GM23338 (cell line): ENCODE measurements around the gene MARCHF3. TPM values are rescaled to one million over a fixed set of nuclear protein-coding genes. Genes with fewer than 3 reads are reported as not detected.

Source experiments
- ATAC-seq: fragments of 200-7000 bp; cut with Tn5 transposase; 3 replicates; pipeline ENCODE4 v1.9.1; 2020
- DNase-seq: peaks from one replicate; pipeline ENCODE4 v3.0.0-alpha.2; 2015; ENCODE audit warnings: low spot score
- H2AFZ ChIP-seq: fragments of 200-600 bp; sonication (generic); 2 replicates; pipeline ENCODE4 v1.8.0; 2016; ENCODE audit warnings: antibody characterized with exemption, mild to moderate bottlenecking, moderate library complexity
- H3F3A ChIP-seq: fragments of 200-600 bp; sonication (generic); replicated peaks from 2 replicates; pipeline ENCODE4 v1.8.0; 2017; ENCODE audit warnings: antibody characterized with exemption, mixed run types, low read depth
- H3K27ac ChIP-seq: fragments of 200-600 bp; sonication (generic); 2 replicates; pipeline ENCODE4 v1.6.1; 2016; ENCODE audit warnings: low read depth
- H3K27me3 ChIP-seq: fragments of 200-600 bp; sonication (generic); 2 replicates; pipeline ENCODE4 v1.8.0; 2016; ENCODE audit warnings: mild to moderate bottlenecking, mixed run types, moderate library complexity; ENCODE audit not compliant: insufficient read depth
- H3K36me3 ChIP-seq: fragments of 200-600 bp; sonication (generic); 2 replicates; pipeline ENCODE4 v1.8.0; 2016; ENCODE audit warnings: mild to moderate bottlenecking; ENCODE audit not compliant: insufficient read depth
- H3K4me1 ChIP-seq: fragments of 200-600 bp; sonication (generic); 2 replicates; pipeline ENCODE4 v1.8.0; 2016; ENCODE audit warnings: mild to moderate bottlenecking, moderate library complexity; ENCODE audit not compliant: insufficient read depth
- H3K4me2 ChIP-seq: fragments of 200-600 bp; sonication (generic); 2 replicates; pipeline ENCODE4 v1.7.1; 2017; ENCODE audit warnings: mixed run types
- H3K4me3 ChIP-seq: fragments of 200-600 bp; sonication (generic); 2 replicates; pipeline ENCODE4 v1.6.1; 2016; ENCODE audit warnings: mixed run types
- H3K79me2 ChIP-seq: fragments of 200-600 bp; sonication (generic); replicated peaks from 2 replicates; pipeline ENCODE4 v1.8.0; 2017; ENCODE audit warnings: mild to moderate bottlenecking; ENCODE audit not compliant: insufficient read depth
- H3K9me2 ChIP-seq: fragments of 200-600 bp; sonication (generic); 2 replicates; pipeline ENCODE4 v1.8.0; 2017; ENCODE audit not compliant: insufficient read depth
- H4K20me1 ChIP-seq: fragments of 200-600 bp; sonication (generic); replicated peaks from 2 replicates; pipeline ENCODE4 v1.8.0; 2017; ENCODE audit warnings: mild to moderate bottlenecking; ENCODE audit not compliant: insufficient read depth
- H3K27ac Mint-ChIP-seq: 2 replicates; pipeline ENCODE4 v1.8.0; 2020; ENCODE audit warnings: inconsistent platforms, mild to moderate bottlenecking, moderate library complexity, mixed read lengths
- H3K27me3 Mint-ChIP-seq: 3 replicates; pipeline ENCODE4 v1.8.0; 2022; ENCODE audit warnings: low read depth, mild to moderate bottlenecking, moderate library complexity, mixed read lengths, inconsistent platforms; ENCODE audit not compliant: insufficient read depth, poor library complexity
- H3K36me3 Mint-ChIP-seq: 3 replicates; pipeline ENCODE4 v1.8.0; 2021; ENCODE audit warnings: low read depth, mild to moderate bottlenecking, inconsistent platforms, moderate library complexity, mixed read lengths
- H3K4me1 Mint-ChIP-seq: 3 replicates; pipeline ENCODE4 v1.8.0; 2020; ENCODE audit warnings: mild to moderate bottlenecking, inconsistent platforms, mixed read lengths
- H3K4me3 Mint-ChIP-seq: 3 replicates; pipeline ENCODE4 v1.8.0; 2021; ENCODE audit warnings: moderate library complexity, mild to moderate bottlenecking, inconsistent platforms, mixed read lengths
- H3K9me3 Mint-ChIP-seq: 3 replicates; pipeline ENCODE4 v1.8.0; 2020; ENCODE audit warnings: moderate library complexity, mild to moderate bottlenecking, inconsistent platforms, mixed read lengths
- CREB1 ChIP-seq: fragments of 250-450 bp; sonication (Bioruptor Pico); IDR thresholded peaks from 2 replicates; pipeline ENCODE4 v1.5.0; 2020; ENCODE audit warnings: low read depth, mild to moderate bottlenecking, moderate library complexity
- EZH2phosphoT487 ChIP-seq: fragments of 200-600 bp; sonication (generic); IDR thresholded peaks from one replicate; pipeline ENCODE4 v1.8.1; 2018; ENCODE audit warnings: antibody characterized with exemption; ENCODE audit not compliant: unreplicated experiment
- polyA plus RNA-seq: library from polyadenylated mRNA; unstranded; fragments of >200 nt; fragmentation: Nextera tagmentation; extraction: Ambion mirVana; gene quantifications from 2 replicates; pipeline ENCODE4 v1.2.1, GENCODE V29; 2016
- total RNA-seq: library from RNA; depleted of rRNA; stranded (reverse); fragments of >200 nt; shearing (Covaris generic); gene quantifications from 2 replicates; pipeline ENCODE4 v1.2.3, GENCODE V29; 2014
- TF ChIP-seq, protein P1 (sequence below): fragments of 250-450 bp; sonication (Bioruptor Pico); IDR thresholded peaks from 2 replicates; pipeline ENCODE4 v1.5.0; 2020; ENCODE audit warnings: mild to moderate bottlenecking, moderate library complexity

Gene MARCHF3
- total and polyA plus RNA-seq, 2 experiments from 2014 or later: 7.0 to 12.7 TPM

DNA sequence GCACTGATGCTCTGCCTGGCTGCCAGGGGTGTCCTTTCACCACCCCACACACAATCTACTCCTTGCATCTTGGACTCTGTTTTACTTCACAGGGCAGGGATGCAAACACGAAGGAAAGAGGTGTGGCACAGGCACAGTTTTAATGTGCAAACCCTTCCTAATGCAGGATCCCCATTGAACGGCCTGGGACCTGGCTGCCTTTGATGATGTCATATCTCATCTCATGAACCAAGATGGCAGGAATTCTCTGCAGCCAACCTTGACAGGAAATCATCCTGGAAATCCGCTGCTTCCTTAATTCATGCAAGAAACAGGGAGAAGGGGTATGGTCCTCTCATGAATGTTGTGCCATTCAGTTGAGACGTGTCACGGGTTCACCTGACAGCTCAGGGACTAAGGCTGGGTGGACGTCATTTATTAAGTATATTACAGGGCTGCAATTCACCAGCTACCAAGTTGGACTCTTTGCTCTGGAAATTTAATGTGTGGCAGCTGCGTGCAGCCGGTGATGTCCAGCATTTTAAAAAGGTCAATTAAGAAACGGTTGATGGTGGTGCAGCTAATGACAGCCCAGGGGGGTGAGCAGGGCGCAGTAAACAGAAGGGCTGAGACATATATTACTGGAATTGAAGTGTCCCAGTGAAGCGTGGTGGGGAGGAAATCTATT is 161.9 kb downstream of the MARCHF3 start:
- Mint-ChIP-seq H3K4me3 (peak overlapping the region; percentile 71), H3K4me1 (peaks cover 31% of the 10 kb centered on the region), H3K27me3 (peaks cover 1% of the 10 kb centered on the region), H3K36me3 (peaks cover 4% of the 10 kb centered on the region; the same call in 1 of the 3 replicates), H3K27ac (no peak overlapping the region), H3K9me3 (no peaks in the 10 kb centered on the region)
- ATAC-seq: no peak
- peak overlapping the region; percentile 71 for H3K4me2 ChIP-seq
- no peak for DNase-seq
- no peaks in the 10 kb centered on the region for H3K36me3 ChIP-seq
- H3K27ac ChIP-seq: no peak overlapping the region
- H3K4me1 ChIP-seq: peaks cover 18% of the 10 kb centered on the region
- no peak overlapping the region for H2AFZ ChIP-seq
- H3F3A ChIP-seq: peaks cover 5% of the 10 kb centered on the region; the same call in 1 of the 2 replicates
- TF ChIP-seq, protein P1, sequence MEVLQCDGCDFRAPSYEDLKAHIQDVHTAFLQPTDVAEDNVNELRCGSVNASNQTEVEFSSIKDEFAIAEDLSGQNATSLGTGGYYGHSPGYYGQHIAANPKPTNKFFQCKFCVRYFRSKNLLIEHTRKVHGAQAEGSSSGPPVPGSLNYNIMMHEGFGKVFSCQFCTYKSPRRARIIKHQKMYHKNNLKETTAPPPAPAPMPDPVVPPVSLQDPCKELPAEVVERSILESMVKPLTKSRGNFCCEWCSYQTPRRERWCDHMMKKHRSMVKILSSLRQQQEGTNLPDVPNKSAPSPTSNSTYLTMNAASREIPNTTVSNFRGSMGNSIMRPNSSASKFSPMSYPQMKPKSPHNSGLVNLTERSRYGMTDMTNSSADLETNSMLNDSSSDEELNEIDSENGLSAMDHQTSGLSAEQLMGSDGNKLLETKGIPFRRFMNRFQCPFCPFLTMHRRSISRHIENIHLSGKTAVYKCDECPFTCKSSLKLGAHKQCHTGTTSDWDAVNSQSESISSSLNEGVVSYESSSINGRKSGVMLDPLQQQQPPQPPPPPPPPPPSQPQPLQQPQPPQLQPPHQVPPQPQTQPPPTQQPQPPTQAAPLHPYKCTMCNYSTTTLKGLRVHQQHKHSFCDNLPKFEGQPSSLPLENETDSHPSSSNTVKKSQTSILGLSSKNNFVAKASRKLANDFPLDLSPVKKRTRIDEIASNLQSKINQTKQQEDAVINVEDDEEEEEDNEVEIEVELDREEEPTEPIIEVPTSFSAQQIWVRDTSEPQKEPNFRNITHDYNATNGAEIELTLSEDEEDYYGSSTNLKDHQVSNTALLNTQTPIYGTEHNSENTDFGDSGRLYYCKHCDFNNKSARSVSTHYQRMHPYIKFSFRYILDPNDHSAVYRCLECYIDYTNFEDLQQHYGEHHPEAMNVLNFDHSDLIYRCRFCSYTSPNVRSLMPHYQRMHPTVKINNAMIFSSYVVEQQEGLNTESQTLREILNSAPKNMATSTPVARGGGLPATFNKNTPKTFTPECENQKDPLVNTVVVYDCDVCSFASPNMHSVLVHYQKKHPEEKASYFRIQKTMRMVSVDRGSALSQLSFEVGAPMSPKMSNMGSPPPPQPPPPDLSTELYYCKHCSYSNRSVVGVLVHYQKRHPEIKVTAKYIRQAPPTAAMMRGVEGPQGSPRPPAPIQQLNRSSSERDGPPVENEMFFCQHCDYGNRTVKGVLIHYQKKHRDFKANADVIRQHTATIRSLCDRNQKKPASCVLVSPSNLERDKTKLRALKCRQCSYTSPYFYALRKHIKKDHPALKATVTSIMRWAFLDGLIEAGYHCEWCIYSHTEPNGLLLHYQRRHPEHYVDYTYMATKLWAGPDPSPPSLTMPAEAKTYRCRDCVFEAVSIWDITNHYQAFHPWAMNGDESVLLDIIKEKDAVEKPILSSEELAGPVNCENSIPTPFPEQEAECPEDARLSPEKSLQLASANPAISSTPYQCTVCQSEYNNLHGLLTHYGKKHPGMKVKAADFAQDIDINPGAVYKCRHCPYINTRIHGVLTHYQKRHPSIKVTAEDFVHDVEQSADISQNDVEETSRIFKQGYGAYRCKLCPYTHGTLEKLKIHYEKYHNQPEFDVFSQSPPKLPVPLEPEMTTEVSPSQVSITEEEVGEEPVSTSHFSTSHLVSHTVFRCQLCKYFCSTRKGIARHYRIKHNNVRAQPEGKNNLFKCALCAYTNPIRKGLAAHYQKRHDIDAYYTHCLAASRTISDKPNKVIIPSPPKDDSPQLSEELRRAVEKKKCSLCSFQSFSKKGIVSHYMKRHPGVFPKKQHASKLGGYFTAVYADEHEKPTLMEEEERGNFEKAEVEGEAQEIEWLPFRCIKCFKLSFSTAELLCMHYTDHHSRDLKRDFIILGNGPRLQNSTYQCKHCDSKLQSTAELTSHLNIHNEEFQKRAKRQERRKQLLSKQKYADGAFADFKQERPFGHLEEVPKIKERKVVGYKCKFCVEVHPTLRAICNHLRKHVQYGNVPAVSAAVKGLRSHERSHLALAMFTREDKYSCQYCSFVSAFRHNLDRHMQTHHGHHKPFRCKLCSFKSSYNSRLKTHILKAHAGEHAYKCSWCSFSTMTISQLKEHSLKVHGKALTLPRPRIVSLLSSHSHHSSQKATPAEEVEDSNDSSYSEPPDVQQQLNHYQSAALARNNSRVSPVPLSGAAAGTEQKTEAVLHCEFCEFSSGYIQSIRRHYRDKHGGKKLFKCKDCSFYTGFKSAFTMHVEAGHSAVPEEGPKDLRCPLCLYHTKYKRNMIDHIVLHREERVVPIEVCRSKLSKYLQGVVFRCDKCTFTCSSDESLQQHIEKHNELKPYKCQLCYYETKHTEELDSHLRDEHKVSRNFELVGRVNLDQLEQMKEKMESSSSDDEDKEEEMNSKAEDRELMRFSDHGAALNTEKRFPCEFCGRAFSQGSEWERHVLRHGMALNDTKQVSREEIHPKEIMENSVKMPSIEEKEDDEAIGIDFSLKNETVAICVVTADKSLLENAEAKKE (CRISPR knock-in tag): no peak
- peak; percentile 39; the same call in 1 of the 2 replicates for TF ChIP-seq CREB1
- H3K27me3 ChIP-seq: no peaks in the 10 kb centered on the region
- 0 out of 2 replicates have a peak, but pooled peaks cover 3% of the 10 kb centered on the region for H3K9me2 ChIP-seq
- no peaks in the 10 kb centered on the region for H4K20me1 ChIP-seq
- no peaks in the 10 kb centered on the region for H3K79me2 ChIP-seq
- H3K4me3 ChIP-seq: peak overlapping the region; percentile 44

DNA sequence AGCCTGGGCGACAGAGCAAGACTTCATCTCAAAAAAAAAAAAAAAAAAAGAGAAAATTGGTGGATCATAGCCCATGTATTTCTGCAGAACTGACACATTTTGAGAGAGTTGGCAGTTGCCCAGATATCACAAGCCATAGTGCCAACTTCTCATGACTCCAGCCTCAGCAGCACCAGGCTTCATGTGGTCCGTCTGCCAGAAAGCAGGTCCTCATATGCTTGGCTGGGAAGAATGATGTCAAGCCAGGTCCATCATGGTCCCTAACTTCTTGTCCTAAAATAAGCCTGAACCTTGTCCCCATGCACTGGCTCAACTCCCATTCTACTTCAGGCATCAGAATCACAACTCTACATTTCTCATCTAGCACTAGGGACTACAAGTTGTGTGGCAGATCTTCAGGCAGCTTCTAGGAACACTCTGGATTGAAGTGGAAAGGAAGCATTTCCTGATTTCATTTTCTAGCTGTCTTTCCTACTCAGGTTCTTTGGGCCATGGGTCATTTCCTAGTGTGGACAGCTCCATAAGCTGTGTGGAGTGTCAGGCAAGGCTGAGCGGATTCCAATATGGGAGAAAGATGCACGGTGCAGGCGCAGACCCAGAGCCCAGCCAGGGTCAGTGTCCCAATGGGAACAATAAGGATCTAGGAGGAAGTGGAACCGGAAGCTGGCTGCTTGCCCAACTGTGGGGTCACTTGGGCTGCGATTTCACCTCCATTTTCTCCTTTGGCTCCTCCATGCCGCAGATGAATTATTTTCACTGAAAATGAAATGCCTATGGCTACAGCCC is 163.3 kb downstream of the MARCHF3 start:
- Mint-ChIP-seq H3K4me3 (no peak overlapping the region), H3K36me3 (no peaks in the 10 kb centered on the region; the same call in 2 of the 3 replicates), H3K9me3 (no peaks in the 10 kb centered on the region), H3K27ac (no peak overlapping the region), H3K27me3 (no peaks in the 10 kb centered on the region), H3K4me1 (peaks cover 19% of the 10 kb centered on the region)
- ATAC-seq (no peak), DNase-seq (no peak)
- H4K20me1 ChIP-seq: no peaks in the 10 kb centered on the region
- no peaks in the 10 kb centered on the region for H3K27me3 ChIP-seq
- H2AFZ ChIP-seq: no peak overlapping the region
- H3K27ac ChIP-seq: no peak overlapping the region
- peaks cover 5% of the 10 kb centered on the region; the same call in 1 of the 2 replicates for H3F3A ChIP-seq
- no peaks in the 10 kb centered on the region for H3K36me3 ChIP-seq
- peaks cover 15% of the 10 kb centered on the region for H3K4me1 ChIP-seq
- no peak overlapping the region for H3K4me3 ChIP-seq
- no peaks in the 10 kb centered on the region for H3K79me2 ChIP-seq
- 0 out of 2 replicates have a peak, but pooled peaks cover 3% of the 10 kb centered on the region for H3K9me2 ChIP-seq
- no peak overlapping the region for H3K4me2 ChIP-seq
- no peak for TF ChIP-seq EZH2phosphoT487
- TF ChIP-seq, protein P1 (CRISPR knock-in tag): no peak
